Testis (tissue), 2 donors: ENCODE measurements around the gene SLC3A2.

ENCODE experiments used
- CTCF ChIP-seq, 3 experiments: fragments of 450-650 bp in 2 of 3; fragments of 200-600 bp in 1 of 3; sonication (generic) in 1 of 3; IDR thresholded peaks; one replicate each; pipeline ENCODE4 v1.5.1; 2016 to 2019; ENCODE audit warnings: antibody characterized with exemption in 3 of 3, mild to moderate bottlenecking in 2 of 3, moderate library complexity in 1 of 3
- POLR2A ChIP-seq: fragments of 450-650 bp; IDR thresholded peaks from one replicate; pipeline ENCODE4 v1.6.1; 2017; ENCODE audit warnings: antibody characterized with exemption, mild to moderate bottlenecking, moderate library complexity

- TF ChIP-seq CTCF (IDR thresholded peaks at IDR 0.05) (no peak), POLR2A (no peak)
These were observed 5.8 kb upstream of the SLC3A2 start for GRCh38 chr11:62874851-62875250.
